Erythroblast (primary cell): ENCODE measurements around the gene TCAF1.
"Not testable (repeated sequence)": the region's sequence is repeated elsewhere in the genome, so short reads cannot be mapped to it uniquely, and the experiment has no call there.

Source experiments
- GATA1 ChIP-seq: IDR thresholded peaks from 2 replicates; pipeline ENCODE4 v1.6.1; 2011; ENCODE audit warnings: low read depth, mild to moderate bottlenecking, control low read depth, low read length, moderate library complexity
- POLR2A ChIP-seq: IDR thresholded peaks from 2 replicates; pipeline ENCODE4 v1.6.1; 2011; ENCODE audit warnings: mild to moderate bottlenecking, low read length

DNA sequence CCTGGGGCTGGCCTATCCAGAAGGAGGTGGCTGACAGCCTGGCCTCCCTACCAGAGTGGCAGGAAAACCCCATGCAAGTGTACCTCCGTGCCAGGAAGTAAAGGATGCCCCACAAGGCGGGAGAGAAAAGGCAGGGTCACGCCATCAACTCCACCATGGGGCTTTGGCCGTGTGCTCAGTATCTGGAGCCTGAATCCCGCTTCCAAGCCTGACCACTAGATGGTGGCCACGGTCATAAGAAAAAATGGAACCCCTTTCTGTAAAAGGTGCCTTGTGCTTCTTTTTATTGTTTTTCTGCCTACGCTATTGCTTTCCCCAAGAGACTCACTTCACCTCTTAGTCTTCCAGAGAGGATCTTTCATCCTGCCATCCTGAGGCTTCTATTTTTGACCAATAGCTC is 84.1 kb downstream of the TCAF1 start:
- not testable (repeated sequence) for TF ChIP-seq POLR2A, GATA1
